HG03025 (cell line): ENCODE results near the gene SERPIND1.

Source experiments
- ATAC-seq: cut with Tn5 transposase; IDR thresholded peaks from one replicate; pipeline ENCODE4 v1.9.1; 2021; ENCODE audit warnings: mild to moderate bottlenecking, moderate library complexity; ENCODE audit not compliant: unreplicated experiment, low FRiP score

SERPIND1 gene

DNA sequence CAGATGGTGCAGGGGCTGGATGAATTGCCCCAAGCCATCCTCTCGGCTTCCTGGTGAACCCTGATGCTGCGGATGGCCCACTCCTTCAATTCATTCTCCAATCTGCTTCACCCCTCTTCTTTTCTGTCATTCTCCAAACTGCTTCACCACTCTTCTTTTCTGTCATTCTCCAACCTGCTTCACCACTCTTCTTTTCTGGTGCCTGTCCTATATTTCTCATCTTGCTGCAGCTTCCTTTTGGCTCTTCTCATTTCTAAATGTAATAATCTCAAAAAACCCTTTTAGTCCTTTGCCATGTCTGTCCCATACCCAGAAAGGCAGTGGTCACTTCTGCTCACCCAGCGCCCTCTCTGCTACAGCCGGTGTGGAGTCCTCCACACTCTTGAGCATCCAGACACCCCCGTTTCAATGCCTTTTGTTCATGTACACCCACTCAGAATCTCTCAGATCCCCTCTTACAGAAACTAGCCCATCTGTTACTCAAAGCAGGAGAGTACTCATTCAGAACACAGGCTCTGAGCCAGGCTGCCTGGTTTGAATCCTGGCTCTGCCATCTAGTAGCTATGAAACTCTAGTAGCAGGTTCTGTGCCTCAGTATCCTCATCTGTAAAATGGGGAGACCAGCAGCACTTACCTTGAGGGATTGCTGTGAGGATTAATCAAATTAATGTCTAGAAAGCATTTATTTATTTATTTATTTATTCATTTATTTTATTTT, 14.9 kb downstream of the SERPIND1 start:
- no peak for ATAC-seq

DNA sequence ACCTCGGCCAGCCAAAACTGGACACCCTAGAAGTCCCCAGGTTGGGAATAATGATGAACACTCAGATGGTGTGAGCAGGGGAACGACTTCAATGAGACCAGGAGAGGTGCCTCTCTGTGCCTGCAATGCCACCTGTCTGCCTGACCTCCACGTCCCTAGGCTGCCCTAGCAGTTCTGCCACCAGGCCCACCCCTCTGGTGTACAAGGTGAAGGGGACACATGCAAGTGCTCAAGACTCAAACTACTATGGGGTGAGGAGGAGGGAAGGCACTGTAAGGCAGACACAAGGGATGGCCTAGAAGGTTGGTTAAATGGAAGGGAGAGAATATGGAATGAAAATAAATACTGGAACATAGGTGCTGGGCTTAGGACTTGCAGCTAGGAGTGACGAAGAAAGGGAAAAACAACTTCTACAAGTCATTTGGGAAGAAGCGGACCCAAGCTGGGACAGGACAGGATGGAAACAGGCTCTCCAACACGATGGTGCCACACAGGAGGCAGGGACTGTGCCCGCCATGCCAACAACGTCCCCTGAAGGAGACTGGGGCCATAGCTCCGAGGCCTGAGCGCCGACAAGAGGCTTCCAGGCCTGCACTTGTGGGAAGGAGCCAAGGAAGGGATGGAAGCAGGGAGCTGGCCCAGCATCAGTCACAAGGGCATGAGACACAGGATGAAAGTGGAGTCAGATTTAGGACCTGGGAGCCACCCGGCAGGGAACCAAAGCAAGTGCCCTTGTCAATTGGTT, 18.5 kb downstream of the SERPIND1 start:
- ATAC-seq: no peak

DNA sequence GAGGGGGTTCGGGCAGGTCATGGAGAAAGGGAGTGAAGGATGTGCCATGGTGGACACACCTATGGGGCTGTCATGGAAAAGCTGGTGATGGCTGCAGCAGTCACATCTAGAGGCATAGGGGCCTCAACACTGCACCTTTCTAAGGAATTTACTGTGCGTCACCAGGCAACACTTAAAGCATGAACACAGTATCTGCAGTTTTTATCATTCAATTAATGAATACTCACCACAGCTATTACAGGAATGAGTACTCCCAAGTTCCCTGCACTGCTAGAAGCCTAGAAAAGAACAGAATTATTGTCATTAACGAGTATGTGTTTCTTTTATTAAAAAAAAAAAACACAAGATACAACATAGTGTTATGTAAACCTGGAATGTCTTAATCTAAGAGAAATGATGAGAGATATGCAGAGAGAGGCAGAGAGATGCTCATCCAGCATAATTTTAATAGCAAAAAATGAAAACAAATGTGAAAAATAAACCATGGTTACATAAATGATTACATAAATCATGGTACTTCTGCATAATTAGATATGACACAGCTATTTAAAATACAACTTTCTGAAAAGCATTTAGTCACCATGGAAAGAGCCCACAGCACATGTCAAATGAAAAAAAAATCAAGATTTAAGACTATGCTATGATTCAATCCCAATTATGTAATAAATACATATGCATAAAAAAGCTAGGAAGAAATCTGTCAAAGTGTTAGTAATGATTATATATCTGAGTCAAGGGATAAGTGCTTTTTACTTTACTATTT, 19.2 kb downstream of the SERPIND1 start:
- ATAC-seq: no peak

DNA sequence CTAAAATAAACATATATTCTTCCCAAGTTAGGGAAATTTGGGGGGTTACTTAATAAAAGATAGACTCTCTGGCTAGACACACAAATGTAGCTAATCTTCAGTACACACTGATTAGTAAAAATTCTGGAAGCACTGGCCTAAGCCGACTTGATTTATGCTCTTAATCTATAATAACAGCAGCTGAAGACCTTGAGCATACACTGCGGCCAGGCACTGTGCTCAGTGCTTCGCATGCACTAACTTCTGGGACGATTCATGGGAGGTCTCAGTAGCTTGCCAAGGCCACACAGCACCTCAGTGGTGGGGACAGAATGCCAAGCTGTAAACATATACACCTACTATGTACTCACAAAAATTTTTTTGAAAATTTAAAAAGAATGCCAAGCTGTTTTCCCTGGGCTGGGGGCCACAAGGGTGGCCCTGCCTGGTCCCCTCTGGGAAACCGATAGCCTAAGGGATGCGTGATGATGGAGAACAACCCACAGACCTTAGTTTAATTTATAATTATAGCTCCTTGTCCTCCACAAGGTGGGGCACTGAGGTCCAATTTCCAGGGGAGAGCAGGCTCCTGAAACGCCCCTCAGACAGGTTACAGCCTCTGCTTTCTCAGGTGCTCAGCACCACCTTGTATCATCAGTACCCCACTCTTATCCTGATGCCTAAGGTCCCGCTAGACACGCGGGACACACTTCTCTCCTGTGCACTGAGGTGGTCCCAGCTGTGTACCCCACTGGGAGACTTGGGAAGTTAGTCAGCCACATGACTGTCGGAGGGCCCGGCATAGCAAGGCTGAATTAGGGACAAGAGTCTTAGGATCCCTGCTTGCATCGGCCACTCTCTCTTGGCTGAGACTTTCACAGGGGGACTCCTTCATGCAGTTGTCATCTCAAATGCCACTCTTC, 20.1 kb downstream of the SERPIND1 start:
- ATAC-seq: no peak

DNA sequence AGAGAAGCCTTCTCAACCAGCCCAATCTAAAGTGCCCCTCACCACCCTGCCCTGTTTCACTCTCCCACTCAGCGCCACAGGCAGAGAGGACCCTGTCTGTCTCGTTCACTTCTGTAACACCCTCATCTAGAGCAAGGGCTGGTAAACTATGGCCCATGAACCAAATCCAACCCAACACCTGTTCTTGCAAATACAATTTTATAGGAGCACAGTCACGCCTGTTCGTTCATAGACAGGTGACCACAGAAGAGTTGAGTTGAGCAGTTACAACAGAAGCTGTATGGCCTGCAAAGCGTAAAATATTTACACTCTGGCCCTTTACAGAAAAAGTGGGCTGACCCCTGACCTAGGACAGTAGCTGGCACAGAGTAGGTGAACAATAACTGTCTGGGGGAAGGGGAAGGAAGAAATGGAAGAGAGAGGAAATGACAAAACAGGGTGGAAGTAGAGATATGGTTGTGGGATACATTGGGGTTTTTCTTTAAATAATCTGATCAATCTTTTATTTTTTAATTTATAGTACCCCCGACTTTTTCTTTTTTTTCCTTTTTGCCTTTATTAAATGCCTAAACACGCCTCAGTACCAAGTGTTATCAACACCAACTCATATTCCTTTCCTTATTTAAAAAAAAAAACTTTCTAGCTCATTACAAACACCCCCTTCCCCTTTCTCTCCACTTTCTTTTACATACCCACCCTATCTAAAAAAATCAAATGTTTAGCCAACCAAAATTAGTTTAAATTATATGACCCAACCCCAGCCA, 20.9 kb downstream of the SERPIND1 start:
- ATAC-seq: no peak

DNA sequence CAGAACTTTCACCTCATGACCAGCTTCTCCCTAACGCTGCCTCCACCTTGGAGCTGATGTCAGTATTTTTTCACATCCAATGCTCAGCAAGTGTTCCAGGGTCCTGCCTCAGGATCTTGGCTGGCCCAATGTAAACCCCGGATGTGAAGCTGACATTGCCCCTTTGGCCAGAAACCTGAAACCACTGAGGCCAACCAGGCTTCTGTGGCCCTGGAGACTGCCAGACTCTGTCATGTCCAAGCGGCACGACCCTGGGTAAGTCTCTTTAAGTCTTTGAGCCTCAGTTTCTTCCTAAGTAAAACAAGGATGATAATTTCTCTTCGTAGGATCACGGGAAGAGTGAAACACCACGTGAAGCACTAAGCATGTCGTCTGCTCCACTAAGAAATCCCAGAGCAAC, 22.8 kb downstream of the SERPIND1 start:
- no peak for ATAC-seq

DNA sequence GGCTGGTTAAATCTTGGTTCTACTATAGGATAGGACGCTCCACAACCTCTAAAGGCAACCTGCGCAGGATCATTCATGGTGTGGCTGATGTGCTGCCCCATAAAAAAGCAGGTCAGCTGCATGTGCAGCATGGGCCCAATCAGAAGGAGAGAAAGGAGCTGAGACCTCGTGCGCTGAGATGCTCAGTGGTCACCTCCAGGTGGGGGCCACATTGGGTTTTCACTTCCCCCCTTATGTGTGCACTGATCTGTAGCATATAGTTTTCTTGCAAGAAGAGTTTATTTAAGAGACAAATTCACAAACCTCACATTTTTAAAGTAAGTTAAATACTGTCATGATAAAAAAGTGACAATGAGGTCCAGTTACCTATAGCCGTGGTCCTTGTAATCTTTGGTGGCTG, 24.3 kb downstream of the SERPIND1 start:
- ATAC-seq: no peak

DNA sequence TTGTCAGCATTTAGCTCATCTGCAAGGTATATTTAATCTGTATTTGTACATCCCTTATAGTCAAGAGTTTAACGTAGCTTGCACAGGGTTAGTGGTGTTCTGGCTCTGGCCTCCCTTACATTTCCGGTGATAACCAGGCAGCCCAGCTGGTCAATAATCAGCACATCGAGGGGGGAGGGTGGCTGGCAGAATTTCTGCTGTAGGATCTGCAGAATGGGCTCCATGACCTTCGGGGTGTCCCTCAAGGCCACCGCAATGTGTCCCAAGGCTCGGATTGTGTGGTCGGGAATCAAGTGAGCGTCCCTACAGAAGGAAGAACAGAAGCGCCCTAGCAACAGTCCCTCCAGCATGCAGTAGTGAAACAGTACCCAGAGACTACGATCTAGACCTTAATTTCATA, 25.1 kb downstream of the SERPIND1 start:
- no peak for ATAC-seq

DNA sequence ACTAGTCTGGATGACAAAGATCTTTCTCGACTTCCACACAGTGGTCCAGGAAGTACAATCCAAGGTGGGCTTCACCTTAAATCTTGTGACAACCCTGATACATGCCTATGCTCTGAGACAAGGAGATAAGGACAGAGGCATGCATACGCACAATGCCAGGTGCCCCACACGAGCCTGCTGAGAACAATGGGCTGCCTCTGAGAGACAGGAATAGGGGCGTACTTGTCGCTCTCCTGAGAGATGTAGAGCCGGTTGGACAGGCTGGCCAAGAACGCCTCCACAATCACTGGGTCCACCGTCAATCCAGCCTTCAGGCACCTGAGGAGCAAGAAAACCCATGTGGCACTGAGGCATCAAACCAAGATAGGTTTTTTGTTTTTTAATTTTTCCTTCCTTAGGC, 25.5 kb downstream of the SERPIND1 start:
- no peak for ATAC-seq

DNA sequence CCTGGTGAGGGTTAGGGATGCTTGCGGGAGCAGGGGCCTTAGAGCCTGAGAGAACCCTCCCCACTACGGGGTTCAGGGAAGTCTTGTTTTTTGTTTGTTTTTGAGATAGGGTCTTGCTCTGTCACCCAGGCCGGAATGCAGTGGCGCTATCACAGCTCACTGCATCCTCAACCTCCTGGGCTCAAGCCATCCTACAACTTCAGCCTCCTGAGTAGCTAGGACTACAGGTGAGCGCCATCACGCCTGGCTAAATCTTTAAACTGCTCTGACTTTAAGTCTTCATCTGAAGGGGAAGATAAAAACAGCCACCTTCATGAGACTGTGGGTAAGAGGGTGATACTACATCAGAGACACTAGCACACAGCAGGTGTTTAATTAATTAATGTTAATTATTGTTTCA, 28.5 kb downstream of the SERPIND1 start:
- no peak for ATAC-seq

DNA sequence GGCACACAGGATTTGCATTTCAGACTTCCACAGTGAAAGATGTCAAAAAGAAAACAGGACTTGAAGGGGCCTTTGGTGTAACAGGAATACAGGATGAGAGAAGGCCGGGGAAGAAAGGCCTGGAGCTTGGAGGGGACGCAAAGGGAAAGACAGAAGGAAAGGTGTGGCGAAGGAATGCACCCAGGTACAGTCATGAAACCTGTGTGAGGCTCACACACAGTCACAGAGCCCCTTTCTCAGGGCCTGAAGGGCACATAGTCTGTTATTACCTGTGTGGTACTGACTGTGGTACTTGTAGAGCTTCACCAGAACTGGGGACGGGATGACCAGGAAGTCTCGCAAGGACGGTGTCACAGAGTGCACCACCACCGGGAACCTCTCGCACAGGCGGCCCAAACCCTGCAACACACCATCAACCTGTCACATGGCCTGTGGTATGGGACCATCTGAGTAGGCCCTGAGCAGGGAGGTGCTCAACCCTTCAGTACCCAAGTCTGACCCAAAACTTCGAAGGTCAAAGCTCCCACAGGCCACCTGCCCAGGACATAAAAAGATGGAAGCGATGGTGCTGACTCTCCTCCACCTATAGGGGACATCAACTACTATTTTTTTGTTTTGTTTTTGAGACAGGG, 29.1 kb downstream of the SERPIND1 start:
- ATAC-seq: no peak

DNA sequence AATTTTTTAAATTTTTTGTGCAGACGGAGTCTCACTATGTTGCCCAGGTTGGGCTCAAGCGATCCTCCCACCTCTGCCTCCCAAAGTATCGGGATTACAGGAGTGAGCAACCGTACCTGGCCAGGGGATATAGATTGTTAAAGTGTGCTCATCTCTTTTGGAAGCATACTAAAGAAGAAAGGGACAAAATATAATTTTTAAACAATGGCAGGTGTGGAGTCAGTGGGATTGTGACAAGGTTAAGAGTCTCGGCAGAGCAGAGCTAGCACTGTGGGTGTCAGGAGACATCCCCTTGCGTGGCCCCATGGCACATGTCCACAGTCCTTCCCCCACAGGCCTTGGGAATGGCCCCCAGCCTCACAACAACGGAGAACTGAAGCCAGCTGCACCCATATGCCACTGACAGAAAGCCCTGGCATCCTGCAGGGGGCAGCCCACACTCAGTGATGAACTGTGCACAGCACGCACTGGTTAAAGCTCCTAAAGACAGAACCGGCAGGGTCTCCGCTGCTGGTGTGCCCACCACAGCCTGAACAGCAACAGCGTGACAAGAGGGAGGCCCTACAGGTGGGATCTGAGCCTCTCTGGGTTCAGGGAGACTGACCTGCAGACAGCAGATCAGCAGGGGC, 29.9 kb downstream of the SERPIND1 start:
- no peak for ATAC-seq

DNA sequence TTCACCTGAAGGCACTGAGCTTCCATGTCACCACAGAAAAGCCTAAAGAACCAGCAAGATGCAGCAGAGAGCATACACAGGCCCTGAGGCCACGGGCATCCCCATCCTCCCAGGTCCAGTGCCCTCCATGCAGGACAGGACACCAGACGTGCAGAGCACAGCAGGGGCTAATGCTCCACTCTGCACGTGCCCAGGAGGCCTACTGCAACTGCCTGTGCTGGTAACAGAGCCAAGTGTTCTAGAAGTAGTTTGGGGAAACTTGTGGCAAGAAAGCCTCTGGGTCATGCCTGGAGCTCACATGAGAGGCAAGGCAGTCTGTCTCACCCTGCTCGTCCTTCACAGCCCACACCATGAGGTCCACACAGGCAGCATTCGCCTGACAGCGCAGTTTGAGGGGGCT, 30.7 kb downstream of the SERPIND1 start:
- ATAC-seq: no peak

DNA sequence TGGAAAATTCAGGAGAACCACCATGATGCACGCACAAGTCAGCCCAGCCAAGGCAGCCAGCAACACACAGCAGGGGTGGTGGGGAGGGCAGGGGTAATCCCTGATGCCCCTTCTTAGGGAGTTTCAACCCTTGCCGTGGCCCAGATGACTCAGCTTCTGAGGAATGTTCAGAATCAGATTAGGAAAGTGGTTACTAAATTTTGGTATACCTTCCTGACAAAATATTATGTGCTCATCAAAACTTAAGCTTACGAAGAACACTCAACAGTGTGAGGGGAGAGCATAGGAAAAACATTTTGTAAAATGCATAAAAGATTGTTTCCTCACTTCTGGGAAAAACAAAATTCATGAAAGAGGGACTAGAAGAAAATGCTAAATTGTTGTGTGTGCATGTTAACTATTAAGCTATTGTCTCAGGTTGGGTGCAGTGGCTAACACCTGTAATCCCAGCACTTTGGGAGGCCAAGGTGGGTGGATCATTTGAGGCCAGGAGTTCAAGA, 32.1 kb downstream of the SERPIND1 start:
- ATAC-seq: no peak

DNA sequence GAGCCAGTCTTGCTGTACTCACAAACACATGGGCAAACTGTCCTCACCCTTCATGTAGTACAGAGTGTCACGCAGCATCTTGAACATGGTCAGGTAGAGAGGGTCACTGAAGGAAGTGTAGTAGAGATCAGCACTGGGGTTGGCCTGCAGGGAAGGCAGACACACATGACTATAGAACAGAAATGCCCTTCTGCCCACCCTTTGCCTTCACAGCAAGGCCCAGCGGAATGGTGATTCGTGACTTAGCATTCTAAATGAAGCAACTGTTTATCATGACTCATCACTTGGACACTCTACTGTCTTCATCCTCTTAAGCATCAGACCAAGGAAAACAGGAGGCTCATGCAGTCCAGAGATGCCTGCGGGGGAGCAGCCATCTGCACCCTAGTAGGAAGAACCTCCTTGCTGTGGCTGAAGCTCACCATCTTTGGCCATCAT, 33.4 kb downstream of the SERPIND1 start:
- no peak for ATAC-seq

DNA sequence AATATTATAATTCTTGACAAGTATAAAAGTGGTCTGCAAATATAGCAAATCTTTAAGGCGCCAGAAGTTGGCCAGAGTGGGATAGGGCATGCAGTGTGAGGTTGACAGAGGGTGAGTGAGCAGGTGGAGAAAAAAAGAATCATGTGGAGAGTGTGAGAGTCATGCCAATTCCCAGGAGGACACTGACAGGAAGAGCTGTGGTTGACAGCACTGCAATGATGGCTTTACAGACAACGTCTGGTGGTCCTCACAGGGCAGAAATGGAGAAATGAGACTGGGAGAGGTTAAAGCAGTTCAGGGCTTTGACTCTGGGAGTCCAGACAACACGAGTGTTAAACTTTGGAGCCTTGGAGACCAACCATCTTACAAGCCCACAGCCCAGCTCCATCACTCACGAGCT, 34.9 kb downstream of the SERPIND1 start:
- ATAC-seq: no peak

DNA sequence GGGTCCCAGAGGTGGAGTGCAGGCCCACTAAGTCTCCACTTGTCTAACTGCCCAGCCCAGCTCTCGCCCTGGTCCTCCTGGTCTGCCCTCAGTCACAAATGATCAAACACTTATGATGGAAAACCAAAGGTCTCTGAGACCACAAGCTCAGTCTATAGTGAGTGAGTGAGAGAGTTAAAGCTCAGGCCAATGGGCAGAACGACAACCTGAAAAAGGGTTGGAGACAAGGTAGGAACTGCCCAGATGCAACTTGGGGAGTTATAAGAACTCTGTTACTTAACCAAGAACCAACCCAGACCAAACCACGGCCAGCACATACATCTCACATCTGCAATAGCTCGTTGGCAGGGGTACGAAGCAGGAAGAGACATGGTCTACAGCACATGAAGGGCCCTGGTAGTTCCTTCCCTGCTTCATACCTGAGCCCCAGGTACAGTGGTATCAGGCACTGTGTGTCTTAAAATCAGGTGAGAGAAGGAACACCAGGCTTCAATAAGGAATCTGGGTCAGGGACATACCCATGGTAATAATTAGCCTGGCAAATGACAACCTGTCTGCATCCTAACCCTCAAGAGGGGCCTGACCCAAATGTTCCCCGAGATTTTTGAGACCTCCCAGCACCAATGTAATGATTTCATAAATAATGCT, 35.7 kb downstream of the SERPIND1 start:
- ATAC-seq: no peak

DNA sequence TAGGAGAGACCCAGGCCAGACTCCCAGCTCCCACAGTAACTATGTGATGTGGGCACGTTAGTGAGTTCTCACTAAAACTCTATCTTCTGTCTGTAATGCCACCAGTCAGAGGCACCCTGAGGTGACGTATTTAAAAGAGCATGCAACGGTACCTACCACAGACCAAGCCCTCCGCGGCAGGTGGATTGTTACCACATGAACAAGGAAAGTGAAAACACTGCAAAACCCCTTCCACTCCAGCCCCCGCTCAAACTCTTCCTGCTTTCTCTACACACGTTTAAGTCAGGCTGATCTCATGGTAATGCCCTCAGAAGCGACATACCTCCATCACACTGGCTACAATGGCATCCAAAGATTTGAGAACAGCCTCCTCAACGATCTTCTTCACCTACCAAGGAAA, 36.7 kb downstream of the SERPIND1 start:
- no peak for ATAC-seq
